ENCODE measurements around the gene XYLT1. TPM values are rescaled to one million over a fixed set of nuclear protein-coding genes. Genes with fewer than 3 reads are reported as not detected.
"Not testable (repeated sequence)": the region's sequence is repeated elsewhere in the genome, so short reads cannot be mapped to it uniquely, and the experiment has no call there.

XYLT1 gene
- total and polyA plus RNA-seq, 12 donors, result 0.29 to 4.0 (median 1.6) TPM

DNA sequence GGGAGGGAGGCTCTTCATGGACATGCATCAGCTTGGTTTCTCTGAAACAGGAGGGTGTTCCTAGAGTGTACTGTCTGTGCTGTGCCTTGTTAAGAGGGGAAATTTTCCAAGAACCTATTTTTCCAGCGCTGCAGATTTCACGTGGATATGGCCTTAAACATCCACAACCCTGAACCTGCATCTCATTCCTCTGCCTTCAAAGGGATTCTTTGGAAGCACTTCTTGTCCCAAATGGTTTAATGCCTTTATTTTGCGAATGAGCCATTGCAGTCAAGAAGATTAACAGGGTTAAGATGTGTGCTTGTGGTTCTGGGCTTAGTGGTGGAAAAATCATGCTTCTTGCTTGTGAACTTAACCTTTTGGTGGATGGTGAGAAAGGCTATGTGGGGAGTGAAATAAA, 161.2 kb downstream of the XYLT1 start:
- Histone ChIP-seq H3K4me3 (no peak overlapping the region), H3K4me1 (peaks cover 0 to 26% (median 12%) of the 10 kb centered on the region in 9 donors), H3K9me3 (no peaks in the 10 kb centered on the region), H3K27ac (no peak overlapping the region), H3K36me3 (no peaks in the 10 kb centered on the region), H3K27me3 (no peaks in the 10 kb centered on the region)
- no peak for ATAC-seq
- intact Hi-C loops (cut with DNase I), result no loop called here
- no peak for DNase-seq
- WGBS, 2 donors, result 85 to 89% methylated on average over 3 of the region's 3 CpGs
- no peak for TF ChIP-seq CTCF (IDR thresholded peaks at IDR 0.05)

- no peak for ATAC-seq
- intact Hi-C loops (cut with DNase I), result no loop called here
- H3K4me1 ChIP-seq, result peaks cover 0 to 25% (median 7%) of the 10 kb centered on the region in 9 donors
- H3K36me3 ChIP-seq, result no peaks in the 10 kb centered on the region
- H3K27ac ChIP-seq, result no peak overlapping the region
- TF ChIP-seq CTCF (IDR thresholded peaks at IDR 0.05), result no peak
- no peaks in the 10 kb centered on the region for H3K27me3 ChIP-seq
- 92 to 100% methylated on average over 2 of the region's 2 CpGs for WGBS, 2 donors
- H3K4me3 ChIP-seq, result no peak overlapping the region
- DNase-seq, result no peak
- H3K9me3 ChIP-seq, result no peaks in the 10 kb centered on the region
These were observed 162.6 kb downstream of the XYLT1 start for GRCh38 chr16:17308186-17308585.

DNA sequence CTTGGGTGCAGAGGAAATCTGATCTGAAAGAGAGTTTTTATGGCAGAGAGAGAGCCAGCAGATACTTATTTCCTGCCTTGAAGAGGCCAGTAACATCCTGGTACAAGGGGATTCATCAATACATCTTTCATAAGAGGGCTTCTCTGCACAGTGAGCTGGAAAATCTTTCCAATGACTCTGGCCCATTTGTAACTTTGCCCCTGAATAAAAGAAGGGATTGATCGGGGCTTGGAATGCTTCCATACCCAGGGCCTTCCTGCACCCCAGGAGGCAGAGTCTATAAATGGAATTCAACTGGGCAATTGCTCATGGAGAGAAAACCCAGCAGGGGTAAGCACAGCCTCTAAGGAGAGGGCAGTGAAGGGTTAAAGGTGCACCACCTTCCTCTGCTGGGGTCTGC, 163.3 kb downstream of the XYLT1 start:
- Histone ChIP-seq H3K9me3 (no peaks in the 10 kb centered on the region), H3K4me1 (peaks cover 0 to 25% (median 5%) of the 10 kb centered on the region in 9 donors), H3K36me3 (no peaks in the 10 kb centered on the region), H3K27ac (no peak overlapping the region), H3K27me3 (no peaks in the 10 kb centered on the region), H3K4me3 (no peak overlapping the region)
- DNase-seq, result no peak
- intact Hi-C loops (cut with DNase I), result no loop called here
- ATAC-seq, result no peak
- 76 to 93% methylated on average over 1 of the region's 1 CpG for WGBS, 2 donors
- no peak for TF ChIP-seq CTCF (IDR thresholded peaks at IDR 0.05)

DNA sequence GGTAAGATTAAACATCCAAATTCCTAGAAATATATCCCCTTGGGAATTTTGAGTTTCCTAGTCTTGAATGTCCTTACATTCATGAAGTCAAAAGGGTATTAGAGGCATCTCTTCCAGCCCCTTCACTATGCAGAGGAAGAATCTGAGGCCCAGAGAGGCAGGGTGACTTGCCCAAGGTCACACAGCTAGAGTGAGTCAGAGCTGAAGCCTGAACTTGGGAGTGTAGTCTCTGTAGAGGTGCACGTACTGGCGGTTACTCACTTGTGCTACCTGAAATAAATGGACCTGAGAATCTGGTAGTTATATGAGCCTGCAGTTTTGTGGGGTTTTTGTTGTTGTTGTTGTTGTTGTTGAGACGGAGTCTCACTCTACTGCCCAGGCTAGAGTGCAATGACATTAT, 164.0 kb downstream of the XYLT1 start:
- Histone ChIP-seq H3K4me3 (no peak overlapping the region), H3K27me3 (no peaks in the 10 kb centered on the region), H3K9me3 (no peaks in the 10 kb centered on the region), H3K4me1 (peaks cover 0 to 33% (median 5%) of the 10 kb centered on the region in 9 donors), H3K36me3 (no peaks in the 10 kb centered on the region), H3K27ac (no peak overlapping the region)
- DNase-seq, result no peak
- no peak for TF ChIP-seq CTCF (IDR thresholded peaks at IDR 0.05)
- WGBS, 2 donors, result 93 to 99% methylated on average over 3 of the region's 3 CpGs
- intact Hi-C loops (cut with DNase I), result no loop called here
- ATAC-seq, result no peak

- 89 to 94% methylated on average over 9 of the region's 9 CpGs for WGBS, 2 donors
- DNase-seq; H3K36me3 ChIP-seq; intact Hi-C loops (cut with DNase I); H3K27ac ChIP-seq; H3K27me3 ChIP-seq; H3K4me3 ChIP-seq; H3K9me3 ChIP-seq; ATAC-seq: not testable (repeated sequence)
- peaks cover 0 to 35% (median 5%) of the 10 kb centered on the region in 9 donors for H3K4me1 ChIP-seq
These were observed 164.5 kb downstream of the XYLT1 start for GRCh38 chr16:17306211-17306610.

Data from heart right ventricle (tissue), 16 donors.